Neural progenitor cell (in vitro differentiated cells): ENCODE data around the gene TADA1. TPM values are rescaled to one million over a fixed set of nuclear protein-coding genes. Genes with fewer than 3 reads are reported as not detected.

Source experiments
- DNase-seq: peaks from one replicate; pipeline ENCODE4 v3.0.0-alpha.2; 2016; ENCODE audit warnings: low spot score
- H2AFZ ChIP-seq: fragments of 200-600 bp; sonication (generic); replicated peaks from 2 replicates; pipeline ENCODE4 v1.6.1; 2016; ENCODE audit warnings: antibody characterized with exemption
- H3F3A ChIP-seq: fragments of 200-600 bp; sonication (generic); 2 replicates; pipeline ENCODE4 v1.6.1; 2016; ENCODE audit warnings: antibody characterized with exemption, low read depth
- H3K27ac ChIP-seq: fragments of 200-600 bp; sonication (generic); 2 replicates; pipeline ENCODE4 v1.5.1; 2016; ENCODE audit warnings: mild to moderate bottlenecking
- H3K27me3 ChIP-seq: fragments of 200-600 bp; sonication (generic); 2 replicates; pipeline ENCODE4 v1.6.1; 2016; ENCODE audit warnings: mild to moderate bottlenecking, moderate library complexity
- H3K36me3 ChIP-seq: fragments of 200-600 bp; sonication (generic); 2 replicates; pipeline ENCODE4 v1.5.1; 2016
- H3K4me1 ChIP-seq: fragments of 200-600 bp; sonication (generic); 2 replicates; pipeline ENCODE4 v1.6.1; 2016; ENCODE audit warnings: mixed run types
- H3K4me2 ChIP-seq: fragments of 200-600 bp; sonication (generic); 2 replicates; pipeline ENCODE4 v1.6.1; 2016
- H3K4me3 ChIP-seq: fragments of 200-600 bp; sonication (generic); 2 replicates; pipeline ENCODE4 v1.5.1; 2016
- H3K79me2 ChIP-seq: fragments of 200-600 bp; sonication (generic); 2 replicates; pipeline ENCODE4 v1.6.1; 2016; ENCODE audit warnings: low read depth
- H3K9ac ChIP-seq: fragments of 200-600 bp; sonication (generic); 2 replicates; pipeline ENCODE4 v1.6.1; 2016
- H3K9me3 ChIP-seq: fragments of 200-600 bp; sonication (generic); 2 replicates; pipeline ENCODE4 v1.5.1; 2016; ENCODE audit warnings: low read depth
- H4K20me1 ChIP-seq: fragments of 200-600 bp; sonication (generic); 2 replicates; pipeline ENCODE4 v1.6.1; 2016; ENCODE audit warnings: low read depth
- H3K27ac Mint-ChIP-seq: 3 replicates; pipeline ENCODE4 v1.8.0; 2021; ENCODE audit warnings: mixed read lengths
- H3K27me3 Mint-ChIP-seq: 2 replicates; pipeline ENCODE4 v1.8.0; 2022; ENCODE audit warnings: low read depth, mild to moderate bottlenecking, inconsistent platforms, moderate library complexity, mixed read lengths; ENCODE audit not compliant: insufficient read depth
- H3K36me3 Mint-ChIP-seq: 3 replicates; pipeline ENCODE4 v1.8.0; 2021; ENCODE audit warnings: mixed read lengths
- H3K4me1 Mint-ChIP-seq: 3 replicates; pipeline ENCODE4 v1.8.0; 2021; ENCODE audit warnings: mixed read lengths
- H3K4me3 Mint-ChIP-seq: 3 replicates; pipeline ENCODE4 v1.8.0; 2021; ENCODE audit warnings: mild to moderate bottlenecking, moderate library complexity, mixed read lengths
- H3K9me3 Mint-ChIP-seq: 3 replicates; pipeline ENCODE4 v1.8.0; 2020; ENCODE audit warnings: mixed read lengths
- CTCF ChIP-seq: fragments of 200-600 bp; sonication (generic); IDR thresholded peaks from 2 replicates; pipeline ENCODE4 v1.5.1; 2017; ENCODE audit warnings: antibody characterized with exemption, mild to moderate bottlenecking
- EZH2 ChIP-seq: fragments of 200-600 bp; sonication (generic); IDR thresholded peaks from 2 replicates; pipeline ENCODE4 v1.6.1; 2017; ENCODE audit warnings: antibody characterized with exemption, mild to moderate bottlenecking, moderate library complexity
- EZH2phosphoT487 ChIP-seq: fragments of 200-600 bp; sonication (generic); IDR thresholded peaks from 2 replicates; pipeline ENCODE4 v1.6.1; 2017; ENCODE audit warnings: antibody characterized with exemption
- total RNA-seq: library from RNA; depleted of rRNA; stranded (reverse); fragments of >200 nt; gene quantifications from 2 replicates; pipeline ENCODE4 v1.2.3, GENCODE V29; 2015; ENCODE audit warnings: low replicate concordance

Gene TADA1
- total RNA-seq, 1 donor from 2014 or later: 54.4 TPM

- H3K9ac ChIP-seq: no peak overlapping the region
- no peaks in the 10 kb centered on the region for H3K27me3 ChIP-seq
- no peaks in the 10 kb centered on the region for H3K27me3 Mint-ChIP-seq
- no peaks in the 10 kb centered on the region for H3K36me3 ChIP-seq
- no peaks in the 10 kb centered on the region for H3K9me3 ChIP-seq
- H3K36me3 Mint-ChIP-seq: peaks cover 35% of the 10 kb centered on the region
- H3F3A ChIP-seq: no peaks in the 10 kb centered on the region
- no peak overlapping the region for H3K27ac Mint-ChIP-seq
- peaks cover under 1% of the 10 kb centered on the region for H3K9me3 Mint-ChIP-seq
- no peak overlapping the region for H3K4me2 ChIP-seq
- no peaks in the 10 kb centered on the region for H3K79me2 ChIP-seq
- no peak overlapping the region for H3K4me3 Mint-ChIP-seq
- H4K20me1 ChIP-seq: no peaks in the 10 kb centered on the region
- H3K4me1 Mint-ChIP-seq: peaks cover 5% of the 10 kb centered on the region
- no peak overlapping the region for H3K4me3 ChIP-seq
- TF ChIP-seq CTCF (no peak), EZH2phosphoT487 (no peak), EZH2 (no peak)
- H2AFZ ChIP-seq: no peak overlapping the region
- H3K4me1 ChIP-seq: no peaks in the 10 kb centered on the region
- H3K27ac ChIP-seq: no peak overlapping the region
- DNase-seq: no peak
Observed at GRCh38 chr1:166905136-166905535, 29.1 kb upstream of the TADA1 start.

GRCh38 chr1:166903232-166903631 is 27.2 kb upstream of the TADA1 start:
- TF ChIP-seq EZH2phosphoT487: no peak
- no peak for TF ChIP-seq CTCF
- no peak for TF ChIP-seq EZH2
- Mint-ChIP-seq H3K4me3 (no peak overlapping the region), H3K27me3 (no peaks in the 10 kb centered on the region), H3K9me3 (peaks cover 9% of the 10 kb centered on the region), H3K27ac (no peak overlapping the region), H3K4me1 (peaks cover 5% of the 10 kb centered on the region), H3K36me3 (peaks cover 38% of the 10 kb centered on the region)
- Histone ChIP-seq H3K4me3 (no peak overlapping the region), H3K9ac (no peak overlapping the region), H3K27ac (no peak overlapping the region), H2AFZ (no peak overlapping the region), H3K4me1 (no peaks in the 10 kb centered on the region), H3K36me3 (no peaks in the 10 kb centered on the region), H3K79me2 (no peaks in the 10 kb centered on the region), H4K20me1 (no peaks in the 10 kb centered on the region), H3K27me3 (no peaks in the 10 kb centered on the region), H3K4me2 (no peak overlapping the region), H3F3A (no peaks in the 10 kb centered on the region), H3K9me3 (no peaks in the 10 kb centered on the region)
- DNase-seq: no peak

GRCh38 chr1:166902279-166902678 is 26.2 kb upstream of the TADA1 start:
- peaks cover 17% of the 10 kb centered on the region for H3K9me3 Mint-ChIP-seq
- H3K4me3 Mint-ChIP-seq: no peak overlapping the region
- no peaks in the 10 kb centered on the region for H3K36me3 ChIP-seq
- no peaks in the 10 kb centered on the region for H3F3A ChIP-seq
- no peaks in the 10 kb centered on the region for H3K79me2 ChIP-seq
- no peak overlapping the region for H3K27ac Mint-ChIP-seq
- no peak overlapping the region for H3K4me2 ChIP-seq
- H2AFZ ChIP-seq: no peak overlapping the region
- TF ChIP-seq EZH2 (no peak), CTCF (no peak), EZH2phosphoT487 (no peak)
- no peak overlapping the region for H3K27ac ChIP-seq
- no peaks in the 10 kb centered on the region for H3K4me1 ChIP-seq
- H4K20me1 ChIP-seq: no peaks in the 10 kb centered on the region
- no peaks in the 10 kb centered on the region for H3K27me3 ChIP-seq
- peaks cover 34% of the 10 kb centered on the region for H3K36me3 Mint-ChIP-seq
- H3K4me1 Mint-ChIP-seq: peaks cover 5% of the 10 kb centered on the region
- no peaks in the 10 kb centered on the region for H3K27me3 Mint-ChIP-seq
- H3K9me3 ChIP-seq: no peaks in the 10 kb centered on the region
- no peak overlapping the region for H3K9ac ChIP-seq
- no peak overlapping the region for H3K4me3 ChIP-seq
- no peak for DNase-seq

- no peaks in the 10 kb centered on the region for H3K27me3 ChIP-seq
- no peaks in the 10 kb centered on the region for H3K9me3 ChIP-seq
- H3K4me1 ChIP-seq: no peaks in the 10 kb centered on the region
- H3K9ac ChIP-seq: no peak overlapping the region
- Mint-ChIP-seq H3K9me3 (peaks cover 24% of the 10 kb centered on the region), H3K4me3 (no peak overlapping the region), H3K27ac (no peak overlapping the region), H3K27me3 (no peaks in the 10 kb centered on the region), H3K36me3 (peaks cover 32% of the 10 kb centered on the region), H3K4me1 (peaks cover 5% of the 10 kb centered on the region)
- no peak for DNase-seq
- no peaks in the 10 kb centered on the region for H4K20me1 ChIP-seq
- no peaks in the 10 kb centered on the region for H3F3A ChIP-seq
- TF ChIP-seq CTCF (no peak), EZH2phosphoT487 (no peak), EZH2 (no peak)
- no peaks in the 10 kb centered on the region for H3K79me2 ChIP-seq
- no peaks in the 10 kb centered on the region for H3K36me3 ChIP-seq
- no peak overlapping the region for H2AFZ ChIP-seq
- H3K27ac ChIP-seq: no peak overlapping the region
- H3K4me3 ChIP-seq: no peak overlapping the region
- no peak overlapping the region for H3K4me2 ChIP-seq
Observed at GRCh38 chr1:166900987-166901386, 24.9 kb upstream of the TADA1 start.
